Mesenchymal stem cell (in vitro differentiated cells and primary cell): ENCODE data around the gene POLN.

Experiments used
- DNase-seq: peaks from one replicate; pipeline ENCODE4 v3.0.0-alpha.2; 2013
- H2AFZ ChIP-seq: one replicate; pipeline ENCODE4 v1.6.1; 2013; ENCODE audit warnings: low read depth, mild to moderate bottlenecking, control low read depth, inconsistent platforms, low read length, moderate library complexity
- H2AK5ac ChIP-seq: 2 replicates; pipeline ENCODE4 v1.6.1; 2013; ENCODE audit warnings: low read length, moderate library complexity, mild to moderate bottlenecking, inconsistent platforms; ENCODE audit not compliant: severe bottlenecking
- H2BK120ac ChIP-seq: one replicate; pipeline ENCODE4 v1.6.1; 2013; ENCODE audit warnings: low read depth, mild to moderate bottlenecking, inconsistent platforms, low read length, moderate library complexity
- H2BK12ac ChIP-seq, 2 experiments: one replicate each; pipeline ENCODE4 v1.6.1; 2013; ENCODE audit warnings: inconsistent platforms in 2 of 2, low read length in 2 of 2, mild to moderate bottlenecking in 2 of 2, moderate library complexity in 2 of 2, control low read depth in 1 of 2
- H2BK15ac ChIP-seq: one replicate; pipeline ENCODE4 v1.6.1; 2013; ENCODE audit warnings: mild to moderate bottlenecking, low read depth, inconsistent platforms; ENCODE audit not compliant: poor library complexity, severe bottlenecking
- H2BK5ac ChIP-seq: 2 replicates; pipeline ENCODE4 v1.6.1; 2013; ENCODE audit warnings: low read depth, mild to moderate bottlenecking, low read length, control low read depth, inconsistent platforms; ENCODE audit not compliant: poor library complexity, severe bottlenecking
- H3K14ac ChIP-seq, 2 experiments: one replicate each; pipeline ENCODE4 v1.6.1; 2013; ENCODE audit warnings: inconsistent platforms in 2 of 2, low read length in 2 of 2, control low read depth in 1 of 2, mild to moderate bottlenecking in 1 of 2, moderate library complexity in 1 of 2
- H3K18ac ChIP-seq, 2 experiments: one replicate each; pipeline ENCODE4 v1.6.1; 2013; ENCODE audit warnings: inconsistent platforms in 2 of 2, low read length in 2 of 2, control low read depth in 1 of 2, low read depth in 1 of 2, mild to moderate bottlenecking in 1 of 2
- H3K23ac ChIP-seq, 2 experiments: one replicate each; pipeline ENCODE4 v1.6.1; 2013; ENCODE audit warnings: inconsistent platforms in 2 of 2, low read length in 2 of 2, mild to moderate bottlenecking in 2 of 2, moderate library complexity in 2 of 2, control low read depth in 1 of 2
- H3K27ac ChIP-seq: 2 replicates; pipeline ENCODE4 v1.5.1; 2013; ENCODE audit warnings: mild to moderate bottlenecking, moderate library complexity, low read length, control low read depth, inconsistent platforms; ENCODE audit not compliant: poor library complexity, severe bottlenecking
- H3K27me3 ChIP-seq, 2 experiments: 2 replicates each; pipeline versions ENCODE4 v1.6.1 to v1.7.0; 2013; ENCODE audit warnings: low read length in 2 of 2, mild to moderate bottlenecking in 2 of 2, moderate library complexity in 2 of 2, control low read depth in 1 of 2, inconsistent platforms in 1 of 2; ENCODE audit not compliant: control insufficient read depth in 1 of 2, insufficient read depth in 1 of 2
- H3K36me3 ChIP-seq, 2 experiments: 2 replicates each; pipeline versions ENCODE4 v1.6.1 to v1.7.0; 2013; ENCODE audit warnings: low read length in 2 of 2, control low read depth in 1 of 2, inconsistent platforms in 1 of 2, low read depth in 1 of 2, mild to moderate bottlenecking in 1 of 2; ENCODE audit not compliant: insufficient read depth in 2 of 2, control insufficient read depth in 1 of 2
- H3K4ac ChIP-seq, 2 experiments: one replicate each; pipeline ENCODE4 v1.6.1; 2013; ENCODE audit warnings: inconsistent platforms in 2 of 2, low read length in 2 of 2, mild to moderate bottlenecking in 2 of 2, moderate library complexity in 2 of 2, control low read depth in 1 of 2, low read depth in 1 of 2
- H3K4me1 ChIP-seq: 2 replicates; pipeline ENCODE4 v1.6.1; 2013; ENCODE audit warnings: low read depth, low read length, control low read depth; ENCODE audit not compliant: control insufficient read depth, insufficient read depth
- H3K4me2 ChIP-seq: 2 replicates; pipeline ENCODE4 v1.6.1; 2013; ENCODE audit warnings: low read length, mild to moderate bottlenecking, inconsistent platforms; ENCODE audit not compliant: poor library complexity, severe bottlenecking
- H3K4me3 ChIP-seq, 2 experiments: 2 replicates each; pipeline versions ENCODE4 v1.5.1 to v1.7.0; 2013; ENCODE audit warnings: low read length in 2 of 2, mild to moderate bottlenecking in 2 of 2, control low read depth in 1 of 2, low read depth in 1 of 2; ENCODE audit not compliant: insufficient read depth in 1 of 2
- H3K79me1 ChIP-seq: replicated peaks from 2 replicates; pipeline ENCODE4 v1.6.1; 2013; ENCODE audit warnings: mild to moderate bottlenecking, control low read depth, low read length, inconsistent platforms; ENCODE audit not compliant: poor library complexity, severe bottlenecking
- H3K9ac ChIP-seq: 2 replicates; pipeline ENCODE4 v1.7.0; 2013; ENCODE audit warnings: mild to moderate bottlenecking, low read length, moderate library complexity
- H3K9me3 ChIP-seq: 2 replicates; pipeline ENCODE4 v1.7.0; 2013; ENCODE audit warnings: mild to moderate bottlenecking, low read length; ENCODE audit not compliant: control insufficient read depth
- H4K8ac ChIP-seq: one replicate; pipeline ENCODE4 v1.6.1; 2013; ENCODE audit warnings: inconsistent platforms, mild to moderate bottlenecking, low read length, moderate library complexity
- H4K91ac ChIP-seq: one replicate; pipeline ENCODE4 v1.6.1; 2013; ENCODE audit warnings: mild to moderate bottlenecking, low read length, inconsistent platforms
- WGBS: methylation state at CpG from one replicate; pipeline ENCODE4 v1.1.7; 2013; ENCODE audit warnings: mixed read lengths; 5-methylcytosine and 5-hydroxymethylcytosine counted together

POLN gene

GRCh38 chr4:2270341-2271165 lies 28.6 kb upstream of the POLN start:
- Histone ChIP-seq H2BK120ac (no peak overlapping the region), H3K36me3 (peaks cover 0 to 69% of the 10 kb centered on the region in 2 experiments), H3K23ac (no peak overlapping the region), H2BK5ac (no peak overlapping the region), H3K9ac (no peak overlapping the region), H3K27ac (no peak overlapping the region), H2AK5ac (no peak overlapping the region), H3K4me2 (no peak overlapping the region), H3K4me3 (no peak overlapping the region), H3K79me1 (peaks cover 7% of the 10 kb centered on the region), H3K4ac (no peak overlapping the region), H4K91ac (no peak overlapping the region), H3K27me3 (no peaks in the 10 kb centered on the region), H3K4me1 (peaks cover 20% of the 10 kb centered on the region), H2AFZ (no peak overlapping the region), H4K8ac (no peak overlapping the region), H2BK12ac (no peak overlapping the region), H3K9me3 (no peaks in the 10 kb centered on the region), H2BK15ac (no peak overlapping the region), H3K18ac (no peak overlapping the region), H3K14ac (no peak overlapping the region)
- WGBS, result 83% methylated on average over 33 of the region's 34 CpGs
- no peak for DNase-seq

- Histone ChIP-seq H2BK12ac (no peak overlapping the region), H2BK5ac (no peak overlapping the region), H3K18ac (no peak overlapping the region), H3K9ac (no peak overlapping the region), H2BK15ac (no peak overlapping the region), H3K4ac (no peak overlapping the region), H3K23ac (no peak overlapping the region), H2BK120ac (no peak overlapping the region), H3K4me2 (no peak overlapping the region), H2AFZ (no peak overlapping the region), H2AK5ac (no peak overlapping the region), H3K79me1 (peaks cover 4% of the 10 kb centered on the region), H4K91ac (no peak overlapping the region), H3K4me3 (no peak overlapping the region), H4K8ac (no peak overlapping the region), H3K4me1 (peaks cover 20% of the 10 kb centered on the region), H3K14ac (no peak overlapping the region), H3K27me3 (no peaks in the 10 kb centered on the region), H3K36me3 (peaks cover 0 to 64% of the 10 kb centered on the region in 2 experiments), H3K9me3 (no peaks in the 10 kb centered on the region), H3K27ac (no peak overlapping the region)
- no peak for DNase-seq
- WGBS, result 95% methylated on average over 10 of the region's 12 CpGs
Observed at GRCh38 chr4:2269618-2270163, 27.8 kb upstream of the POLN start.

- Histone ChIP-seq H3K36me3 (peaks cover 0 to 63% of the 10 kb centered on the region in 2 experiments), H2AK5ac (no peak overlapping the region), H4K91ac (no peak overlapping the region), H3K27ac (no peak overlapping the region), H3K23ac (no peak overlapping the region), H3K4me2 (no peak overlapping the region), H3K4me1 (peaks cover 23% of the 10 kb centered on the region), H3K27me3 (no peaks in the 10 kb centered on the region), H3K18ac (no peak overlapping the region), H3K4me3 (no peak overlapping the region), H3K4ac (no peak overlapping the region), H3K9me3 (no peaks in the 10 kb centered on the region), H2BK15ac (no peak overlapping the region), H2BK5ac (no peak overlapping the region), H3K14ac (no peak overlapping the region), H2BK12ac (no peak overlapping the region), H2AFZ (no peak overlapping the region), H3K79me1 (peaks cover 2% of the 10 kb centered on the region), H3K9ac (no peak overlapping the region), H4K8ac (no peak overlapping the region), H2BK120ac (no peak overlapping the region)
- no peak for DNase-seq
- WGBS, result 63% methylated on average over 6 of the region's 6 CpGs
Observed at GRCh38 chr4:2269206-2269531, 27.2 kb upstream of the POLN start.

GRCh38 chr4:2268357-2269205 lies 26.7 kb upstream of the POLN start:
- Histone ChIP-seq H3K14ac (no peak overlapping the region), H4K8ac (no peak overlapping the region), H2BK5ac (no peak overlapping the region), H3K9ac (no peak overlapping the region), H2BK15ac (no peak overlapping the region), H3K4me1 (peaks cover 24% of the 10 kb centered on the region), H3K36me3 (peaks cover 0 to 63% of the 10 kb centered on the region in 2 experiments), H3K79me1 (peaks cover 2% of the 10 kb centered on the region), H3K4ac (no peak overlapping the region), H2AFZ (no peak overlapping the region), H3K4me2 (no peak overlapping the region), H3K27ac (no peak overlapping the region), H3K23ac (no peak overlapping the region), H2BK120ac (no peak overlapping the region), H2BK12ac (no peak overlapping the region), H3K4me3 (no peak overlapping the region), H3K18ac (no peak overlapping the region), H2AK5ac (no peak overlapping the region), H3K27me3 (no peaks in the 10 kb centered on the region), H4K91ac (no peak overlapping the region), H3K9me3 (no peaks in the 10 kb centered on the region)
- WGBS, result 79% methylated on average over 21 of the region's 22 CpGs
- no peak for DNase-seq
